ENCODE results near the gene TMEM63C. TPM values are rescaled to one million over a fixed set of nuclear protein-coding genes. Genes with fewer than 3 reads are reported as not detected.
A peak's percentile ranks its signal among the peaks of the same experiment; 100 is the strongest.

TMEM63C gene
- total and polyA plus RNA-seq, 2 donors (not counting 3 experiments of a cell fraction or from before 2014, with no cell fraction given) = not detected

- intact Hi-C loops (cut with micrococcal nuclease) = no loop called here
- no peak for DNase-seq (ENCODE audit: low read depth, low spot score)
- CTCF ChIA-PET = interaction anchor here (0.9 to 1.0 kb wide), 2 partner anchors 23 to 334 kb away, joined by 3 read pairs; no protein-coding TSS in a partner anchor
- no peaks in the 10 kb centered on the region for H4K20me1 ChIP-seq (replicated peaks; ENCODE audit: control insufficient read depth, extremely low read depth, insufficient read depth, low read length)
- no peaks in the 10 kb centered on the region for H3K27me3 ChIP-seq (ENCODE audit: control insufficient read depth in 2 of 2, insufficient read depth in 2 of 2, low read length in 2 of 2)
- no peak overlapping the region for H3K27ac ChIP-seq (ENCODE audit: insufficient read depth, low read depth, low read length)
- no peaks in the 10 kb centered on the region for H3K79me2 ChIP-seq (ENCODE audit: control insufficient read depth, insufficient read depth, low read length)
- BruUV-seq (replicated peaks) = no TSS peak
- no peak for TF ChIP-seq EZH2 (IDR thresholded peaks at IDR 0.05; ENCODE audit: borderline replicate concordance, low read depth, low read length, severe bottlenecking)
- TF ChIP-seq POLR2A (IDR thresholded peaks at IDR 0.05; ENCODE audit: low read depth, low read length) = no peak
- no peak for TF ChIP-seq MAX (IDR thresholded peaks at IDR 0.05; ENCODE audit: insufficient read depth, insufficient read length)
- TF ChIP-seq MYC (IDR thresholded peaks at IDR 0.05; ENCODE audit: low read depth, low read length) = no peak
- no peak overlapping the region for H2AFZ ChIP-seq (ENCODE audit: low read depth, low read length)
- no peak for FAIRE-seq
- POLR2A ChIA-PET = no interaction called here
- H3K9me1 ChIP-seq (replicated peaks; ENCODE audit: control insufficient read depth, extremely low read depth, insufficient read depth, low read length) = no peaks in the 10 kb centered on the region
- no peak overlapping the region for H3K4me3 ChIP-seq (replicated peaks in 1 of 3; ENCODE audit: insufficient read depth in 1 of 3, low read depth in 1 of 3, low read length in 3 of 3)
- no peaks in the 10 kb centered on the region for H3K4me1 ChIP-seq (ENCODE audit: control insufficient read depth, extremely low read depth, insufficient read depth, low read length)
- no peak overlapping the region for H3K9ac ChIP-seq (replicated peaks; ENCODE audit: extremely low read depth, insufficient read depth, low read length)
- H3K36me3 ChIP-seq (ENCODE audit: control insufficient read depth in 2 of 2, extremely low read depth in 1 of 2, insufficient read depth in 2 of 2, low read length in 2 of 2) = no peaks in the 10 kb centered on the region
- dilution Hi-C loops (cut with MboI; ENCODE audit: extremely low pct_ligation_motif_present, low sequenced_read_pairs) = no loop called here
- H3K4me2 ChIP-seq (ENCODE audit: insufficient read depth, low read length) = no peak overlapping the region
- H3K9me3 ChIP-seq (replicated peaks; ENCODE audit: control insufficient read depth, insufficient read depth, low read length) = no peaks in the 10 kb centered on the region
Measured at GRCh38 chr14:77206877-77207389, 25.3 kb downstream of the TMEM63C start.

- FAIRE-seq = peak; percentile 90
- POLR2A ChIA-PET = no interaction called here
Measured at GRCh38 chr14:77208291-77208978, 26.8 kb downstream of the TMEM63C start.

More at GRCh38 chr14:77208291-77208978, 26.8 kb downstream of the TMEM63C start:
- BruUV-seq (replicated peaks) = no TSS peak
- CTCF ChIA-PET = interaction anchor here (0.6 kb wide), 1 partner anchor 108 kb away, joined by 3 read pairs; no protein-coding TSS in a partner anchor
- Histone ChIP-seq H3K27ac (ENCODE audit: insufficient read depth, low read depth, low read length) (no peak overlapping the region), H3K79me2 (ENCODE audit: control insufficient read depth, insufficient read depth, low read length) (no peaks in the 10 kb centered on the region), H3K9me1 (replicated peaks; ENCODE audit: control insufficient read depth, extremely low read depth, insufficient read depth, low read length) (no peaks in the 10 kb centered on the region), H3K27me3 (ENCODE audit: control insufficient read depth in 2 of 2, insufficient read depth in 2 of 2, low read length in 2 of 2) (no peaks in the 10 kb centered on the region), H3K4me3 (replicated peaks in 1 of 3; ENCODE audit: insufficient read depth in 1 of 3, low read depth in 1 of 3, low read length in 3 of 3) (no peak overlapping the region), H3K4me2 (ENCODE audit: insufficient read depth, low read length) (no peak overlapping the region), H2AFZ (ENCODE audit: low read depth, low read length) (no peak overlapping the region), H4K20me1 (replicated peaks; ENCODE audit: control insufficient read depth, extremely low read depth, insufficient read depth, low read length) (no peaks in the 10 kb centered on the region), H3K9ac (replicated peaks; ENCODE audit: extremely low read depth, insufficient read depth, low read length) (no peak overlapping the region), H3K4me1 (ENCODE audit: control insufficient read depth, extremely low read depth, insufficient read depth, low read length) (no peaks in the 10 kb centered on the region), H3K9me3 (replicated peaks; ENCODE audit: control insufficient read depth, insufficient read depth, low read length) (no peaks in the 10 kb centered on the region), H3K36me3 (ENCODE audit: control insufficient read depth in 2 of 2, extremely low read depth in 1 of 2, insufficient read depth in 2 of 2, low read length in 2 of 2) (no peaks in the 10 kb centered on the region)
- dilution Hi-C loops (cut with MboI; ENCODE audit: extremely low pct_ligation_motif_present, low sequenced_read_pairs) = no loop called here
- peak; percentile 62 for DNase-seq (ENCODE audit: low read depth, low spot score)
- TF ChIP-seq FOS (IDR thresholded peaks at IDR 0.05; ENCODE audit: borderline replicate concordance, insufficient read depth, low read length) (no peak), CTCF (IDR thresholded peaks at IDR 0.05; ENCODE audit: extremely low read depth in 1 of 2, insufficient read depth in 1 of 2, low read depth in 1 of 2, low read length in 2 of 2) (no peak), EZH2 (IDR thresholded peaks at IDR 0.05; ENCODE audit: borderline replicate concordance, low read depth, low read length, severe bottlenecking) (no peak), MAX (IDR thresholded peaks at IDR 0.05; ENCODE audit: insufficient read depth, insufficient read length) (no peak), MYC (IDR thresholded peaks at IDR 0.05; ENCODE audit: low read depth, low read length) (no peak), GATA2 (IDR thresholded peaks at IDR 0.05; ENCODE audit: insufficient read depth, insufficient read length, low read depth, low read length) (no peak), JUN (IDR thresholded peaks at IDR 0.05; ENCODE audit: borderline replicate concordance, insufficient read depth, insufficient read length, low read depth) (no peak), POLR2A (IDR thresholded peaks at IDR 0.05; ENCODE audit: low read depth, low read length) (no peak), POLR2AphosphoS5 (IDR thresholded peaks at IDR 0.05; ENCODE audit: insufficient read depth, low read depth, low read length) (no peak)
- intact Hi-C loops (cut with micrococcal nuclease) = loop anchor here (2.0 kb wide), 2 partner anchors 68 to 76 kb away; partner anchors contain the start of gene ZDHHC22
